NCI-H460 (cell line): Measurements from ENCODE around the gene PPP2R5A. TPM values are rescaled to one million over a fixed set of nuclear protein-coding genes. Genes with fewer than 3 reads are reported as not detected.
A peak's percentile ranks its signal among the peaks of the same experiment; 100 is the strongest.
"Not testable (repeated sequence)": the region's sequence is repeated elsewhere in the genome, so short reads cannot be mapped to it uniquely, and the experiment has no call there.

ENCODE experiments used
- DNase-seq: peaks from one replicate; pipeline ENCODE4 v3.0.0-alpha.2; 2016; ENCODE audit warnings: low read depth; ENCODE audit errors: extremely low read depth
- total RNA-seq: library from RNA; depleted of rRNA; stranded (reverse); fragments of >200 nt; shearing (Covaris generic); gene quantifications from 2 replicates; pipeline ENCODE4 v1.2.3, GENCODE V29; 2014

Gene PPP2R5A
- total RNA-seq, 1 experiment from 2014 or later, result 56.4 TPM

- DNase-seq, result no peak
These were observed 9.8 kb downstream of the PPP2R5A start for GRCh38 chr1:212294983-212295382.

- DNase-seq, result no peak
These were observed 10.4 kb downstream of the PPP2R5A start for GRCh38 chr1:212295579-212295978.

- no peak for DNase-seq
These were observed 12.1 kb downstream of the PPP2R5A start for GRCh38 chr1:212297338-212297737.

- DNase-seq, result no peak
These were observed 16.4 kb downstream of the PPP2R5A start for GRCh38 chr1:212301580-212301979.

- DNase-seq, result no peak
These were observed 17.7 kb downstream of the PPP2R5A start for GRCh38 chr1:212302745-212303383.

- no peak for DNase-seq
These were observed 20.1 kb downstream of the PPP2R5A start for GRCh38 chr1:212305342-212305741.

- not testable (repeated sequence) for DNase-seq
These were observed 20.8 kb downstream of the PPP2R5A start for GRCh38 chr1:212305984-212306452.

GRCh38 chr1:212309967-212310366 is 24.8 kb downstream of the PPP2R5A start:
- no peak for DNase-seq

- no peak for DNase-seq
These were observed 25.2 kb downstream of the PPP2R5A start for GRCh38 chr1:212310383-212310782.

- no peak for DNase-seq
These were observed 26.8 kb downstream of the PPP2R5A start for GRCh38 chr1:212311836-212312497.

- no peak for DNase-seq
These were observed 28.4 kb downstream of the PPP2R5A start for GRCh38 chr1:212313616-212314015.

GRCh38 chr1:212315184-212315583 is 30.0 kb downstream of the PPP2R5A start:
- DNase-seq, result no peak

- DNase-seq, result peak; percentile 35
These were observed 30.7 kb downstream of the PPP2R5A start for GRCh38 chr1:212315907-212316306.

- DNase-seq, result no peak
These were observed 32.7 kb downstream of the PPP2R5A start for GRCh38 chr1:212317916-212318315.

- DNase-seq, result not testable (repeated sequence)
These were observed 35.8 kb downstream of the PPP2R5A start for GRCh38 chr1:212321031-212321430.

- DNase-seq, result no peak
These were observed 37.9 kb downstream of the PPP2R5A start for GRCh38 chr1:212323066-212323465.

GRCh38 chr1:212326541-212326940 is 41.3 kb downstream of the PPP2R5A start:
- DNase-seq, result no peak

- no peak for DNase-seq
These were observed 43.0 kb downstream of the PPP2R5A start for GRCh38 chr1:212328248-212328647.

- DNase-seq, result no peak
These were observed 43.9 kb downstream of the PPP2R5A start for GRCh38 chr1:212329105-212329504.

GRCh38 chr1:212341090-212341489 is 55.9 kb downstream of the PPP2R5A start:
- no peak for DNase-seq

- no peak for DNase-seq
These were observed 59.7 kb downstream of the PPP2R5A start for GRCh38 chr1:212344905-212345304.

GRCh38 chr1:212346601-212347000 is 61.4 kb downstream of the PPP2R5A start:
- DNase-seq, result no peak
